SH-SY5Y (cell line): ENCODE data around the gene ITGB2.

Experiments used
- GATA2 ChIP-seq: IDR thresholded peaks from 2 replicates; pipeline ENCODE4 v1.6.1; 2011; ENCODE audit warnings: mild to moderate bottlenecking, low read depth, low read length
- GATA3 ChIP-seq: IDR thresholded peaks from 2 replicates; pipeline ENCODE4 v1.6.1; 2011; ENCODE audit warnings: low read depth, mild to moderate bottlenecking, low read length, moderate library complexity

GRCh38 chr21:44858291-44858690 is 62.4 kb downstream of the ITGB2 start:
- TF ChIP-seq GATA3 (no peak), GATA2 (no peak)
